ENCODE measurements around the gene CTNNAL1.

DNA sequence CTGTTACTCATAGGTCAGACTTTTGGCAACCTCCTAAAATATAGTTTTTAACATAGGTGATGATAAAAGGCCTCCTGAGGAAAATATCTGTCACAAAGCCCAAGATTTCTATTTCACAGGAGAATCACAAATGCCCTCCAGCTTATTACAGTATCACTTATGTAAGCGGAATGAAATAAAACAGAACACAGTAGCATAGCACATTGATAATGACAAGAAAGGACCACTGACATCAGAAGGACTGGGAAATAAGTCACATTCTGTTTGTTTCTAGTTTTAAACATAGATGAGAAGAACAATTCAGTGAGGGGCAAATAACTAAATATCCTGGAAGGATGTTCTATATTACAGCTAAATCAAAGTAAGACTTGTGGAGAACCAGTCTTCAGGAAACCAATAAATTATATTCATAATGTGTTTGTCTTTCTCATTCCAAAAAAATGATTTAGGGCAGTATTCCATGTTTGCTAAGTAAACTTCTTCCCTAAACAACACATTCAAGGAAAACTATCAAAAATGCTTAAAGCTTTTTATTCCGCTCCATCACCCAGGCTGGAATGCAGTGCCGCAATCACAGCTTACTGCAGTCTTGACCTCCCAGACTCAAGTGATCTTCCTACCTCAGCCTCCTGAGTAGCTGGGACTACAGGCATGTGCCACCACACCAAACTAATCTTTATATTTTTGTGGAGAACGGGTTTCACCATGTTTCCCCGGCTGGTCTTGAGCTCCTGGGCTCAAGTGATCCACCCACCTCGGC lies 20.8 kb upstream of the CTNNAL1 start:
- TF ChIP-seq, protein P1, sequence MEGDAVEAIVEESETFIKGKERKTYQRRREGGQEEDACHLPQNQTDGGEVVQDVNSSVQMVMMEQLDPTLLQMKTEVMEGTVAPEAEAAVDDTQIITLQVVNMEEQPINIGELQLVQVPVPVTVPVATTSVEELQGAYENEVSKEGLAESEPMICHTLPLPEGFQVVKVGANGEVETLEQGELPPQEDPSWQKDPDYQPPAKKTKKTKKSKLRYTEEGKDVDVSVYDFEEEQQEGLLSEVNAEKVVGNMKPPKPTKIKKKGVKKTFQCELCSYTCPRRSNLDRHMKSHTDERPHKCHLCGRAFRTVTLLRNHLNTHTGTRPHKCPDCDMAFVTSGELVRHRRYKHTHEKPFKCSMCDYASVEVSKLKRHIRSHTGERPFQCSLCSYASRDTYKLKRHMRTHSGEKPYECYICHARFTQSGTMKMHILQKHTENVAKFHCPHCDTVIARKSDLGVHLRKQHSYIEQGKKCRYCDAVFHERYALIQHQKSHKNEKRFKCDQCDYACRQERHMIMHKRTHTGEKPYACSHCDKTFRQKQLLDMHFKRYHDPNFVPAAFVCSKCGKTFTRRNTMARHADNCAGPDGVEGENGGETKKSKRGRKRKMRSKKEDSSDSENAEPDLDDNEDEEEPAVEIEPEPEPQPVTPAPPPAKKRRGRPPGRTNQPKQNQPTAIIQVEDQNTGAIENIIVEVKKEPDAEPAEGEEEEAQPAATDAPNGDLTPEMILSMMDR (IDR thresholded peaks at IDR 0.05) = no peak
- no peak for TF ChIP-seq POLR2A (IDR thresholded peaks at IDR 0.05)
